ENCODE measurements around the gene U2AF1L4.

U2AF1L4 gene

DNA sequence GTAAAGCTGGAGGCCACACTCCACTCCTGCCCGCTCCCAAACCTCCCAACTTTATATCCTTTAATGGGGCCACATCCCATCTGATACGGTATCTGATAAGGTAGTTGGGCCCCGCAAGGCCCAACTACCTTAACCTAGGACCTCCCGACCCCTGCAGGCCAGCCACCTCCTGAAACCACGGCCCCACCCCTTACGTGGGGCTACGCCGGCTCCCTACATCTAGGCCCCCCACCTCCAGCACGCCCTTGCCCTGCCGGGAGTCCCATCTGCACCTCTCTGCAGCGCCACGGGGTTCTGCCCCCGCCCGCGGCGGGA lies 5.2 kb downstream of the U2AF1L4 start:
- TF ChIP-seq TEAD4 (IDR thresholded peaks at IDR 0.05) (no peak), CEBPB (IDR thresholded peaks at IDR 0.05) (no peak), NFIC (IDR thresholded peaks at IDR 0.05) (no peak)

DNA sequence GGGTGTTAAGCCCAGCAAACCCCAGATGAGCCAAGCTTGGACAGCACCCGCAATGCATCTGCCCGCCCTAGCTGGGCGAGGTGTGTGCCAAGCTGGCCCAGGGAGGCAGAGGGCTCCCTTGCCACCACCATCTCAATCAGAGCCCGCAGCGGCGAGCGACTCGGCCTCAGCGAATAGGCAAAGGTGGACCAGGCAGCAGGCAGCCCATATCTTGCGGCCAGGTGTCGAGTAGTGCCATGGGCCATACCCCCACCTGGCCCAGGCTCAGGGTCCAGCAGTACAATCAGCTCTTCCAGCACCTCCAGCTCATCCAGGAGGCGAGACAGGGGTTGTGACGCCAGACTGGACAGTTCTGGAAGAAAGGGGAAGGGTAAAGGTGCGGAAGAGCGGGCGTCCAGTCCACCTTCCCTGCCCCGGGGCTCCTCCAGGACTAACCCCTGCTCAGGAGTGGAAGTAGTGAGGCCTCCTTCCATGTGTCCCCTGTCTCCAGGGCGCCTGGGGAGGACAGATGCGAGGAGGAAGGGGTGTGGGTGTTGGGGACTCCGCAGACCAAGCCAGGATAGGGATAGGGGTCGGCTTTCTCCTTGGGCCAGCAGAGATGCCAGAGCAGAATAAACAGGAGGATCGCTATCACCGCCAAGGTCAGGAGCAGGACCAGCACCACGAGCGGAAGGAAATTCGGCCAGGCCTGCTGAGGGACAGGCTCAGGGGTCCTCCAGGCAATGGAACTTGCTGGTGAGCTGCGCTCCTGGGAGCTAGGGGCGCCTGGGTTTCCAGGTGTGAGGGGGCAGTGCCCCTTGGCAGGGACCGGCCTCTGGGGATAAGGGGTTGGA lies 5.7 kb downstream of the U2AF1L4 start:
- no peak for TF ChIP-seq EGR1 (IDR thresholded peaks at IDR 0.05)
- TF ChIP-seq, protein P1, sequence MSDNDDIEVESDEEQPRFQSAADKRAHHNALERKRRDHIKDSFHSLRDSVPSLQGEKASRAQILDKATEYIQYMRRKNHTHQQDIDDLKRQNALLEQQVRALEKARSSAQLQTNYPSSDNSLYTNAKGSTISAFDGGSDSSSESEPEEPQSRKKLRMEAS (IDR thresholded peaks at IDR 0.05) = no peak
- no peak for TF ChIP-seq FOXM1 (IDR thresholded peaks at IDR 0.05; ENCODE audit: borderline replicate concordance, low read depth)
- no peak for TF ChIP-seq RAD21 (IDR thresholded peaks at IDR 0.05; ENCODE audit: low read depth)
- TF ChIP-seq CEBPB (IDR thresholded peaks at IDR 0.05) = no peak
- TF ChIP-seq NFIC (IDR thresholded peaks at IDR 0.05) = no peak

DNA sequence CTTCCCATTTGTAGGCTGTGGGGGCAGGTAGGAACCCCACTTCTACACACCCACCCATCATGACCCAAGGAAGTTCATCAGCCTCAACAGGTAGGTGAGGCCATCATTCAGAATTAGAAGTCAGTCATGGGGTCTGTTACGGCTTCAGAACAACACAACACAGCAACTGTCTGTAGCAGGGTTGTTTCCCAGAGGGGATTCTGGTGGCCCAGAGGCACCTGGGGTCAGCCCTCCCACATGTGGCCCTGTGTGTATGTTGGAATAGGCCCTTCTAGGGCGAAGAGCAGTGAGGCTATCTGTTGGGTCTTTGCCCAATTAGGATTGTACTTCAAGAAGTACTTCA lies 6.4 kb downstream of the U2AF1L4 start:
- TF ChIP-seq EP300 (IDR thresholded peaks at IDR 0.05; ENCODE audit: borderline replicate concordance) (no peak), YY1 (IDR thresholded peaks at IDR 0.05; ENCODE audit: low read depth) (no peak), CEBPB (IDR thresholded peaks at IDR 0.05) (no peak), TAF1 (IDR thresholded peaks at IDR 0.05; ENCODE audit: low read depth) (no peak), ZBTB7A (IDR thresholded peaks at IDR 0.05; ENCODE audit: low read depth) (no peak), FOXM1 (IDR thresholded peaks at IDR 0.05; ENCODE audit: borderline replicate concordance, low read depth) (no peak), TEAD4 (IDR thresholded peaks at IDR 0.05) (no peak), EGR1 (IDR thresholded peaks at IDR 0.05) (no peak), TCF12 (IDR thresholded peaks at IDR 0.05; ENCODE audit: low read depth) (no peak), NFIC (IDR thresholded peaks at IDR 0.05) (no peak), CREB1 (IDR thresholded peaks at IDR 0.05; ENCODE audit: low read depth) (no peak), RAD21 (IDR thresholded peaks at IDR 0.05; ENCODE audit: low read depth) (no peak)
- TF ChIP-seq, protein P1 (IDR thresholded peaks at IDR 0.05) = no peak
- TF ChIP-seq, protein P2, sequence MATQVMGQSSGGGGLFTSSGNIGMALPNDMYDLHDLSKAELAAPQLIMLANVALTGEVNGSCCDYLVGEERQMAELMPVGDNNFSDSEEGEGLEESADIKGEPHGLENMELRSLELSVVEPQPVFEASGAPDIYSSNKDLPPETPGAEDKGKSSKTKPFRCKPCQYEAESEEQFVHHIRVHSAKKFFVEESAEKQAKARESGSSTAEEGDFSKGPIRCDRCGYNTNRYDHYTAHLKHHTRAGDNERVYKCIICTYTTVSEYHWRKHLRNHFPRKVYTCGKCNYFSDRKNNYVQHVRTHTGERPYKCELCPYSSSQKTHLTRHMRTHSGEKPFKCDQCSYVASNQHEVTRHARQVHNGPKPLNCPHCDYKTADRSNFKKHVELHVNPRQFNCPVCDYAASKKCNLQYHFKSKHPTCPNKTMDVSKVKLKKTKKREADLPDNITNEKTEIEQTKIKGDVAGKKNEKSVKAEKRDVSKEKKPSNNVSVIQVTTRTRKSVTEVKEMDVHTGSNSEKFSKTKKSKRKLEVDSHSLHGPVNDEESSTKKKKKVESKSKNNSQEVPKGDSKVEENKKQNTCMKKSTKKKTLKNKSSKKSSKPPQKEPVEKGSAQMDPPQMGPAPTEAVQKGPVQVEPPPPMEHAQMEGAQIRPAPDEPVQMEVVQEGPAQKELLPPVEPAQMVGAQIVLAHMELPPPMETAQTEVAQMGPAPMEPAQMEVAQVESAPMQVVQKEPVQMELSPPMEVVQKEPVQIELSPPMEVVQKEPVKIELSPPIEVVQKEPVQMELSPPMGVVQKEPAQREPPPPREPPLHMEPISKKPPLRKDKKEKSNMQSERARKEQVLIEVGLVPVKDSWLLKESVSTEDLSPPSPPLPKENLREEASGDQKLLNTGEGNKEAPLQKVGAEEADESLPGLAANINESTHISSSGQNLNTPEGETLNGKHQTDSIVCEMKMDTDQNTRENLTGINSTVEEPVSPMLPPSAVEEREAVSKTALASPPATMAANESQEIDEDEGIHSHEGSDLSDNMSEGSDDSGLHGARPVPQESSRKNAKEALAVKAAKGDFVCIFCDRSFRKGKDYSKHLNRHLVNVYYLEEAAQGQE (IDR thresholded peaks at IDR 0.05; ENCODE audit: low read depth) = no peak
- TF ChIP-seq, protein P3, sequence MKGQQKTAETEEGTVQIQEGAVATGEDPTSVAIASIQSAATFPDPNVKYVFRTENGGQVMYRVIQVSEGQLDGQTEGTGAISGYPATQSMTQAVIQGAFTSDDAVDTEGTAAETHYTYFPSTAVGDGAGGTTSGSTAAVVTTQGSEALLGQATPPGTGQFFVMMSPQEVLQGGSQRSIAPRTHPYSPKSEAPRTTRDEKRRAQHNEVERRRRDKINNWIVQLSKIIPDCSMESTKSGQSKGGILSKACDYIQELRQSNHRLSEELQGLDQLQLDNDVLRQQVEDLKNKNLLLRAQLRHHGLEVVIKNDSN (IDR thresholded peaks at IDR 0.05) = no peak

GRCh38 chr19:35738021-35738886 lies 7.0 kb downstream of the U2AF1L4 start:
- TF ChIP-seq CEBPB (IDR thresholded peaks at IDR 0.05) (no peak), NFIC (IDR thresholded peaks at IDR 0.05) (no peak), CREB1 (IDR thresholded peaks at IDR 0.05; ENCODE audit: low read depth) (no peak), YY1 (IDR thresholded peaks at IDR 0.05; ENCODE audit: low read depth) (no peak), RAD21 (IDR thresholded peaks at IDR 0.05; ENCODE audit: low read depth) (no peak), ZBTB7A (IDR thresholded peaks at IDR 0.05; ENCODE audit: low read depth) (no peak), FOXM1 (IDR thresholded peaks at IDR 0.05; ENCODE audit: borderline replicate concordance, low read depth) (no peak), TCF12 (IDR thresholded peaks at IDR 0.05; ENCODE audit: low read depth) (no peak), EGR1 (IDR thresholded peaks at IDR 0.05) (no peak), EP300 (IDR thresholded peaks at IDR 0.05; ENCODE audit: borderline replicate concordance) (no peak), TEAD4 (IDR thresholded peaks at IDR 0.05) (no peak), TAF1 (IDR thresholded peaks at IDR 0.05; ENCODE audit: low read depth) (no peak)
- TF ChIP-seq, protein P3 (IDR thresholded peaks at IDR 0.05) = no peak
- TF ChIP-seq, protein P1 (IDR thresholded peaks at IDR 0.05) = no peak

DNA sequence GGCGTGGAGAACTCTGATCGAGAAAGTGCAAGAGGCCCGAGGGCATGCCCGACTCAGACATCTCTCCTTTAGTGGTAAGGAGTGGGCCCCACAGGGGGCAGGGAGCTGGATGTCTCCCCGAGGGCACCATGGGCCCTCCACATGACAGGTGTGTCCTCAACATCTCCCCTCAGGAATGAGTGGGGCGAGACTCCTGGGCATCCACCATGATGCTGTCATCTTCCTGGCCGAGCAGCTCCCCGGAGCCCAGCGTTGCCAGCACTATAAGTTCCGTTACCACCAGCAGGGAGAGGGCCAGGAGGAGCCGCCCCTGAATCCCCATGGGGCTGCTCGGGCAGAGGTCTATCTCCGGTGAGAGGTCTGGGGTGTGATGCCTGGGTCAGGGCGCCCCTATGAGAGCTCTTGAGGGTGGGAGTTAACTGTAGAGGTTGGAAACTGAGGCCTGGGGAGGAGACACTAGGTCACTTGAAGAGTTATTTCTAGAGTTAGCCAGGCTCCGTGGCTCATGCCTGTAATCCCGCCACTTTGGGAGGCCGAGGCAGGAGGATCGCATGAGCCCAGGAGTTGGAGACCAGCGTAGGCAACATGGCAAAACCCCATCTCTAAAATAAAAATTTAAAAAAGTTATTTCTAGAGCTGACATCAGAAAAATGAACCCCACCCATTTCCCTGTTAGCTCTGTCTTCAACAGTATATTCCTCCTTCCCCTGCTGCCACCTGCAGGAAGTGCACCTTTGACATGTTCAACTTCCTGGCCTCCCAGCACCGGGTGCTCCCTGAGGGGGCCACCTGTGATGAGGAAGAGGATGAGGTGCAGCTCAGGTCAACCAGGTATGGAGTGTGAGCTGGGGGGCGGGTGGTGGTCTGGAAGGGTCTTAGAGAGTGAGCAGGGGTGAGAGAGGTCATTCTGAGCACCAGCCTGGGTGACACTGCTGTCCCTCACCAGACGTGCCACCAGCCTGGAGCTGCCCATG lies 8.0 kb downstream of the U2AF1L4 start:
- TF ChIP-seq, protein P1 (IDR thresholded peaks at IDR 0.05) = no peak

DNA sequence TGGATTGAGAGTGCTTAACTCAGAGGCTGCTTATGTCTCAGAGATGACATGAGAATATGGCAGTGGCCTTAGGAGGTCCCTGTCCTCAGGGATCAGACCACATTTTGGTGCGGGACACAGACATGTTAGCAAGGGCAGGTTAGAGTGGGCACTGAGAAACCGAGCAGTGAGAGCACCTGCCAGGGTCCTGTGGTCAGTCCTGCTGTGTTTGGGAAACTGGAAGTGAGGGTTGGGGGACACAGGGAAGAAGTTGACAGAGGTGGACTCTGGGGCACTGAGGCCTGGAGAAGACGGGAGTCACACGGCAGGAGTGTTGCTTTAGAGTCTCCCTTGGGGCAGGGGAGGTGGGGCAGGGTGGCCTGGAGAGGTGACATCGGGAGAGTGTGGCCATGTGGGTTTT lies 10.3 kb downstream of the U2AF1L4 start:
- TF ChIP-seq, protein P3 (IDR thresholded peaks at IDR 0.05) = no peak
- TF ChIP-seq RAD21 (IDR thresholded peaks at IDR 0.05; ENCODE audit: low read depth) (no peak), NFIC (IDR thresholded peaks at IDR 0.05) (no peak), CEBPB (IDR thresholded peaks at IDR 0.05) (no peak), TCF12 (IDR thresholded peaks at IDR 0.05; ENCODE audit: low read depth) (no peak), YY1 (IDR thresholded peaks at IDR 0.05; ENCODE audit: low read depth) (no peak), FOXM1 (IDR thresholded peaks at IDR 0.05; ENCODE audit: borderline replicate concordance, low read depth) (no peak), TAF1 (IDR thresholded peaks at IDR 0.05; ENCODE audit: low read depth) (no peak), CREB1 (IDR thresholded peaks at IDR 0.05; ENCODE audit: low read depth) (no peak), EGR1 (IDR thresholded peaks at IDR 0.05) (no peak), TEAD4 (IDR thresholded peaks at IDR 0.05) (no peak), EP300 (IDR thresholded peaks at IDR 0.05; ENCODE audit: borderline replicate concordance) (no peak)
- TF ChIP-seq, protein P1 (IDR thresholded peaks at IDR 0.05) = no peak
